ENCODE results near the gene ACTR10.
"Not testable (repeated sequence)": the region's sequence is repeated elsewhere in the genome, so short reads cannot be mapped to it uniquely, and the experiment has no call there.

Gene ACTR10

DNA sequence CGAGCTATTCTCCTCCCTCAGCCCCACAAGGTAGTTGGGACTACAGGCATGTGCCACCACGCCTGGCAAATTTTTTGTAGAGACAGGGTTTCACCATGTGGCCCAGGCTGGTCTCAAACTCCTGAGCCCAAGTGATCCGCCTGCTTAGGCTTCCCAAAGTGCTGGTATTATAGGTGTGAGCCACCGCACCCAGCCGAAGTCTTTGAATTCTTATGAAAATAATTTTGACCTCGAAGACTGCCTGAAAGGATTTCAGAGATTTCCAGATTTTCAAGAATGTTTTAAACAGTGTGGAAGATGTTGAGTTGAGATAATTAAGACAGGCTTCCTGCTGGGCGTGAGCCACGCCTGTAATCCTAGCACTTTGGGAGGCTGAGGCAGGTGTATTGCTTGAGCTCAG is 49.7 kb downstream of the ACTR10 start (continued):
- TF ChIP-seq, protein P1, sequence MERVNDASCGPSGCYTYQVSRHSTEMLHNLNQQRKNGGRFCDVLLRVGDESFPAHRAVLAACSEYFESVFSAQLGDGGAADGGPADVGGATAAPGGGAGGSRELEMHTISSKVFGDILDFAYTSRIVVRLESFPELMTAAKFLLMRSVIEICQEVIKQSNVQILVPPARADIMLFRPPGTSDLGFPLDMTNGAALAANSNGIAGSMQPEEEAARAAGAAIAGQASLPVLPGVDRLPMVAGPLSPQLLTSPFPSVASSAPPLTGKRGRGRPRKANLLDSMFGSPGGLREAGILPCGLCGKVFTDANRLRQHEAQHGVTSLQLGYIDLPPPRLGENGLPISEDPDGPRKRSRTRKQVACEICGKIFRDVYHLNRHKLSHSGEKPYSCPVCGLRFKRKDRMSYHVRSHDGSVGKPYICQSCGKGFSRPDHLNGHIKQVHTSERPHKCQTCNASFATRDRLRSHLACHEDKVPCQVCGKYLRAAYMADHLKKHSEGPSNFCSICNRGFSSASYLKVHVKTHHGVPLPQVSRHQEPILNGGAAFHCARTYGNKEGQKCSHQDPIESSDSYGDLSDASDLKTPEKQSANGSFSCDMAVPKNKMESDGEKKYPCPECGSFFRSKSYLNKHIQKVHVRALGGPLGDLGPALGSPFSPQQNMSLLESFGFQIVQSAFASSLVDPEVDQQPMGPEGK (tag by site-specific recombination; IDR thresholded peaks at IDR 0.05): no peak
- TF ChIP-seq ZNF843 (tag by site-specific recombination; IDR thresholded peaks at IDR 0.05): no peak
- no peak for TF ChIP-seq ZNF350 (tag by site-specific recombination; IDR thresholded peaks at IDR 0.05)

DNA sequence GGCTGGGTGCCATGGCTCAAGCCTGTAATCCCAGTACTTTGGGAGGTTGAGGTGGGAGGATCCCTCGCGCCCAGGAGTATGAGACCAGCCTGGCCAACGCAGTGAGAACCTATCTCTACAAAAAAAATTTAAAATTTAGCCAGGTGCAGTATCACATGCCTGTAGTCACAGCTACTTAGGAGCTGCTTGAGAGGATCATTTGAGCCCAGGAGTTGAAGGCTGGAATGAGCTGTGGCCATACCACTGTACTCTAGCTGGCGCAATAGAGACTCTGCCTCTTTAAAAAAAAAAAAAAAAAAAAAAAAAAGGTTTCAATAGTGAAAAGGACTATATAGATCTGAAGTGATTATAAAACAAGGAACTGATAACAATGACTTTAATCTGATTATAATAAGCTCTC is 58.2 kb downstream of the ACTR10 start:
- peaks cover 89 to 97% of the 10 kb centered on the region in 2 experiments for H3K36me3 ChIP-seq (ENCODE audit: control insufficient read depth in 2 of 2, insufficient read depth in 1 of 2, low read length in 2 of 2)
- ChIA-PET POLR2A (interaction anchor here (0.7 to 1.6 kb wide), 2 partner anchors 10 to 688 kb away, joined by 3 to 6 read pairs; no protein-coding TSS in a partner anchor), CTCF (no interaction called here)
- no peak overlapping the region for H3K27ac ChIP-seq (ENCODE audit: extremely low read depth, low read depth, low read length)
- H3K9me3 ChIP-seq (ENCODE audit: control insufficient read depth, insufficient read depth, low read depth, low read length): no peaks in the 10 kb centered on the region
- TF ChIP-seq ZNF391 (tag by site-specific recombination; IDR thresholded peaks at IDR 0.05; ENCODE audit: borderline replicate concordance, low read depth) (no peak), OSR2 (tag by site-specific recombination; IDR thresholded peaks at IDR 0.05) (no peak), EGR2 (tag by site-specific recombination; IDR thresholded peaks at IDR 0.05; ENCODE audit: low read depth) (no peak), ZNF404 (tag by site-specific recombination; IDR thresholded peaks at IDR 0.05) (no peak), PRDM1 (tag by site-specific recombination; IDR thresholded peaks at IDR 0.05) (no peak), ZNF354C (tag by site-specific recombination; IDR thresholded peaks at IDR 0.05; ENCODE audit: borderline replicate concordance, low read depth) (no peak), ZNF174 (tag by site-specific recombination; IDR thresholded peaks at IDR 0.05) (no peak), ZNF114 (tag by site-specific recombination; IDR thresholded peaks at IDR 0.05) (no peak)
- H3K4me1 ChIP-seq (ENCODE audit: control insufficient read depth, insufficient read depth, low read length): no peaks in the 10 kb centered on the region
- no peak overlapping the region for H3K4me3 ChIP-seq (ENCODE audit: low read depth, low read length)

DNA sequence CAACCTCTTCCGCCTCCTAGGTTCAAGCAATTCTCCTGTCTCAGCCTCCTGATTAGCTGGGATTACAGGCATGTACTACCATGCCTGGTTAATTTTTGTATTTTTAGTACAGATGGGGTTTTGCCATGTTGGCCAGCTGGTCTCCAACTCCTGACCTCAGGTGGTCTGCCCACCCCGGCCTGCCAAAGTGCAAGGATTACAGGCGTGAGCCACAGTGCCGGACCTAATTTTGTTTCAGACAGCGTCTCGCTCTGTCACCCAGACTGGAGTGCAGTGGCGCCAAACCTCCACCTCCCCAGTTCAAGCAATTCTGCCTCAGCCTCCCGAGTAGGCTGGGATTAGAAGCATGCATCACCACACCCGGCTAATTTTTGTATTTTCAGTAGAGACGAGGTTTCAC is 62.1 kb downstream of the ACTR10 start:
- ChIA-PET POLR2A (interaction anchor here (0.9 to 1.6 kb wide), 2 partner anchors 17 to 36 kb away, joined by 3 read pairs; partner anchors contain the start of genes ARID4A and PSMA3), CTCF (interaction anchor here (0.7 kb wide), 1 partner anchor 273 kb away, joined by 3 read pairs; no protein-coding TSS in a partner anchor)
- not testable (repeated sequence) for H3K4me3 ChIP-seq (ENCODE audit: low read depth, low read length); H3K27ac ChIP-seq (ENCODE audit: extremely low read depth, low read depth, low read length); H3K9me3 ChIP-seq (ENCODE audit: control insufficient read depth, insufficient read depth, low read depth, low read length); H3K4me1 ChIP-seq (ENCODE audit: control insufficient read depth, insufficient read depth, low read length)
- peaks cover 94 to 97% of the 10 kb centered on the region in 2 experiments for H3K36me3 ChIP-seq (ENCODE audit: control insufficient read depth in 2 of 2, insufficient read depth in 1 of 2, low read length in 2 of 2)

DNA sequence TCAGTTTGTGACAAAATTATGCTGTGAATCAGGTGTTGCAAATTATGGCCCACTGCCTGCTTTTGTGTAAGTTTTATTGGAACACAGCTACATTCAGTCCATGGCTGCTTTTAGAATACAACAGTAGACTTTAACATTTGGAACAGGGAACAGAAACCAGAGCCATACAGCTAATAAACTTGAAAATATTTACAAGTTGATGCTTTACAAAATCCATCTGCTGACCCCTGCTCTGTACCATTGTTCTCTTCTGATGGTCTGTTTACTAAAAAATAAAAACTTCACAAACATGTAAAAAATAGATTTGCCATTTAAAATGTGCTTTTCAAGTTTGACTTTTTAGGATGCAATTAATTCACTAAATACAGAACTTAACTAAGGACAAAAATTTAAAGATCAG is 65.5 kb downstream of the ACTR10 start:
- CTCF ChIA-PET: interaction anchor here (0.7 kb wide), 2 partner anchors 59 to 135 kb away, joined by 3 read pairs; no protein-coding TSS in a partner anchor
- TF ChIP-seq KLF7 (tag by site-specific recombination; IDR thresholded peaks at IDR 0.05; ENCODE audit: borderline replicate concordance): no peak
- TF ChIP-seq GFI1B (tag by site-specific recombination; IDR thresholded peaks at IDR 0.05): no peak
- TF ChIP-seq ZNF585B (tag by site-specific recombination; IDR thresholded peaks at IDR 0.05): no peak
- TF ChIP-seq PRDM10 (tag by site-specific recombination; IDR thresholded peaks at IDR 0.05): no peak

More for the DNA sequence above, 65.5 kb downstream of the ACTR10 start:
- no peaks in the 10 kb centered on the region for H3K4me1 ChIP-seq (ENCODE audit: control insufficient read depth, insufficient read depth, low read length)
- H3K36me3 ChIP-seq (ENCODE audit: control insufficient read depth in 2 of 2, insufficient read depth in 1 of 2, low read length in 2 of 2): peaks cover 94 to 99% of the 10 kb centered on the region in 2 experiments
- POLR2A ChIA-PET: no interaction called here
- no peak overlapping the region for H3K4me3 ChIP-seq (ENCODE audit: low read depth, low read length)
- H3K9me3 ChIP-seq (ENCODE audit: control insufficient read depth, insufficient read depth, low read depth, low read length): no peaks in the 10 kb centered on the region
- no peak overlapping the region for H3K27ac ChIP-seq (ENCODE audit: extremely low read depth, low read depth, low read length)
